ENCODE results near the gene LRRN2. TPM values are rescaled to one million over a fixed set of nuclear protein-coding genes. Genes with fewer than 3 reads are reported as not detected.
"Not testable (repeated sequence)": the region's sequence is repeated elsewhere in the genome, so short reads cannot be mapped to it uniquely, and the experiment has no call there.

Gene LRRN2
- total RNA-seq, 2 experiments from 2014 or later, result not detected

GRCh38 chr1:204645666-204646065 lies 39.9 kb downstream of the LRRN2 start:
- Mint-ChIP-seq H3K9me3 (no peaks in the 10 kb centered on the region), H3K27ac (no peak overlapping the region), H3K4me3 (no peak overlapping the region), H3K36me3 (ENCODE audit: low read depth) (no peaks in the 10 kb centered on the region), H3K27me3 (peaks cover 9% of the 10 kb centered on the region), H3K4me1 (peaks cover 5% of the 10 kb centered on the region)
- ChIA-PET POLR2A (no interaction called here), CTCF (no interaction called here)
- DNase-seq, result no peak

- Mint-ChIP-seq H3K27me3 (peaks cover 7% of the 10 kb centered on the region), H3K27ac (no peak overlapping the region), H3K9me3 (no peaks in the 10 kb centered on the region), H3K4me3 (no peak overlapping the region), H3K4me1 (peaks cover 5% of the 10 kb centered on the region), H3K36me3 (ENCODE audit: low read depth) (no peaks in the 10 kb centered on the region)
- ChIA-PET POLR2A (no interaction called here), CTCF (no interaction called here)
- no peak for DNase-seq
Measured at GRCh38 chr1:204645251-204645650, 40.3 kb downstream of the LRRN2 start.

GRCh38 chr1:204643503-204643902 lies 42.0 kb downstream of the LRRN2 start:
- no peak overlapping the region for H3K27ac Mint-ChIP-seq
- CTCF ChIA-PET, result interaction anchor here (1.2 kb wide), 1 partner anchor 148 kb away, joined by 3 read pairs; no protein-coding TSS in a partner anchor

GRCh38 chr1:204641936-204642335 lies 43.6 kb downstream of the LRRN2 start:
- Mint-ChIP-seq H3K36me3 (ENCODE audit: low read depth) (no peaks in the 10 kb centered on the region), H3K4me1 (no peaks in the 10 kb centered on the region), H3K27ac (no peak overlapping the region), H3K27me3 (peaks cover 7% of the 10 kb centered on the region), H3K9me3 (no peaks in the 10 kb centered on the region), H3K4me3 (no peak overlapping the region)
- no peak for DNase-seq
- ChIA-PET CTCF (interaction anchor here (1.2 to 1.5 kb wide), 3 partner anchors 27 to 165 kb away, joined by 3 to 5 read pairs (median 4); no protein-coding TSS in a partner anchor), POLR2A (interaction anchor here (0.9 kb wide), 1 partner anchor 33 kb away, joined by 3 read pairs; no protein-coding TSS in a partner anchor)

More at GRCh38 chr1:204643503-204643902, 42.0 kb downstream of the LRRN2 start:
- POLR2A ChIA-PET, result no interaction called here
- DNase-seq, result no peak
- H3K27me3 Mint-ChIP-seq, result peaks cover 7% of the 10 kb centered on the region
- H3K36me3 Mint-ChIP-seq (ENCODE audit: low read depth), result no peaks in the 10 kb centered on the region
- peaks cover 5% of the 10 kb centered on the region for H3K4me1 Mint-ChIP-seq
- H3K4me3 Mint-ChIP-seq, result no peak overlapping the region
- H3K9me3 Mint-ChIP-seq, result no peaks in the 10 kb centered on the region

GRCh38 chr1:204641455-204641854 lies 44.1 kb downstream of the LRRN2 start:
- no peak for DNase-seq
- Mint-ChIP-seq H3K27me3 (peaks cover 7% of the 10 kb centered on the region), H3K9me3 (no peaks in the 10 kb centered on the region), H3K36me3 (ENCODE audit: low read depth) (no peaks in the 10 kb centered on the region), H3K27ac (no peak overlapping the region), H3K4me1 (no peaks in the 10 kb centered on the region), H3K4me3 (no peak overlapping the region)
- ChIA-PET POLR2A (interaction anchor here (0.9 kb wide), 1 partner anchor 33 kb away, joined by 3 read pairs; no protein-coding TSS in a partner anchor), CTCF (interaction anchor here (1.5 to 1.7 kb wide), 2 partner anchors 27 to 166 kb away, joined by 4 to 6 read pairs; no protein-coding TSS in a partner anchor)

GRCh38 chr1:204640578-204640977 lies 45.0 kb downstream of the LRRN2 start:
- peaks cover 9% of the 10 kb centered on the region for H3K27me3 Mint-ChIP-seq
- H3K4me3 Mint-ChIP-seq, result no peak overlapping the region
- no peak for DNase-seq
- CTCF ChIA-PET, result interaction anchor here (1.7 kb wide), 1 partner anchor 167 kb away, joined by 6 read pairs; no protein-coding TSS in a partner anchor
- no peaks in the 10 kb centered on the region for H3K9me3 Mint-ChIP-seq
- H3K36me3 Mint-ChIP-seq (ENCODE audit: low read depth), result no peaks in the 10 kb centered on the region
- H3K4me1 Mint-ChIP-seq, result no peaks in the 10 kb centered on the region
- POLR2A ChIA-PET, result no interaction called here
- H3K27ac Mint-ChIP-seq, result no peak overlapping the region

- H3K27me3 Mint-ChIP-seq, result peaks cover 4% of the 10 kb centered on the region
- ChIA-PET POLR2A (no interaction called here), CTCF (no interaction called here)
- H3K4me3 Mint-ChIP-seq, result no peak overlapping the region
- no peaks in the 10 kb centered on the region for H3K4me1 Mint-ChIP-seq
- no peak overlapping the region for H3K27ac Mint-ChIP-seq
- H3K36me3 Mint-ChIP-seq (ENCODE audit: low read depth), result no peaks in the 10 kb centered on the region
- H3K9me3 Mint-ChIP-seq, result no peaks in the 10 kb centered on the region
- DNase-seq, result no peak
Measured at GRCh38 chr1:204634260-204634910, 51.2 kb downstream of the LRRN2 start.

GRCh38 chr1:204633665-204634064 lies 51.9 kb downstream of the LRRN2 start:
- Mint-ChIP-seq H3K9me3 (no peaks in the 10 kb centered on the region), H3K27me3 (peaks cover 7% of the 10 kb centered on the region), H3K4me3 (no peak overlapping the region), H3K4me1 (no peaks in the 10 kb centered on the region), H3K36me3 (ENCODE audit: low read depth) (no peaks in the 10 kb centered on the region), H3K27ac (no peak overlapping the region)
- ChIA-PET CTCF (no interaction called here), POLR2A (no interaction called here)
- DNase-seq, result no peak

GRCh38 chr1:204630132-204630905 lies 55.2 kb downstream of the LRRN2 start:
- no peaks in the 10 kb centered on the region for H3K9me3 Mint-ChIP-seq
- POLR2A ChIA-PET, result no interaction called here
- peaks cover 3% of the 10 kb centered on the region for H3K27me3 Mint-ChIP-seq
- no peaks in the 10 kb centered on the region for H3K4me1 Mint-ChIP-seq
- DNase-seq, result no peak
- H3K36me3 Mint-ChIP-seq (ENCODE audit: low read depth), result no peaks in the 10 kb centered on the region
- no peak overlapping the region for H3K27ac Mint-ChIP-seq
- CTCF ChIA-PET, result no interaction called here
- H3K4me3 Mint-ChIP-seq, result no peak overlapping the region

- H3K36me3 Mint-ChIP-seq (ENCODE audit: low read depth); H3K27ac Mint-ChIP-seq; H3K4me3 Mint-ChIP-seq; DNase-seq; POLR2A ChIA-PET; H3K9me3 Mint-ChIP-seq; H3K27me3 Mint-ChIP-seq; H3K4me1 Mint-ChIP-seq: not testable (repeated sequence)
- CTCF ChIA-PET, result interaction anchor here (1.6 kb wide), 1 partner anchor 14 kb away, joined by 3 read pairs; no protein-coding TSS in a partner anchor
Measured at GRCh38 chr1:204629459-204629858, 56.1 kb downstream of the LRRN2 start.

- Mint-ChIP-seq H3K27me3 (peaks cover 3% of the 10 kb centered on the region), H3K4me3 (no peak overlapping the region), H3K4me1 (no peaks in the 10 kb centered on the region), H3K36me3 (ENCODE audit: low read depth) (no peaks in the 10 kb centered on the region), H3K27ac (no peak overlapping the region), H3K9me3 (no peaks in the 10 kb centered on the region)
- ChIA-PET CTCF (interaction anchor here (1.6 kb wide), 1 partner anchor 13 kb away, joined by 3 read pairs; no protein-coding TSS in a partner anchor), POLR2A (no interaction called here)
- DNase-seq, result no peak
Measured at GRCh38 chr1:204628868-204629267, 56.7 kb downstream of the LRRN2 start.

GRCh38 chr1:204627436-204627835 lies 58.1 kb downstream of the LRRN2 start:
- no peaks in the 10 kb centered on the region for H3K4me1 Mint-ChIP-seq
- H3K27me3 Mint-ChIP-seq, result peaks cover 3% of the 10 kb centered on the region
- ChIA-PET POLR2A (no interaction called here), CTCF (interaction anchor here (1.8 kb wide), 1 partner anchor 180 kb away, joined by 5 read pairs; no protein-coding TSS in a partner anchor)
- no peaks in the 10 kb centered on the region for H3K9me3 Mint-ChIP-seq
- no peaks in the 10 kb centered on the region for H3K36me3 Mint-ChIP-seq (ENCODE audit: low read depth)
- H3K4me3 Mint-ChIP-seq, result no peak overlapping the region
- no peak overlapping the region for H3K27ac Mint-ChIP-seq
- DNase-seq, result no peak

- ChIA-PET POLR2A (no interaction called here), CTCF (interaction anchor here (1.8 kb wide), 1 partner anchor 181 kb away, joined by 5 read pairs; no protein-coding TSS in a partner anchor)
- no peaks in the 10 kb centered on the region for H3K9me3 Mint-ChIP-seq
- no peak overlapping the region for H3K27ac Mint-ChIP-seq
- H3K36me3 Mint-ChIP-seq (ENCODE audit: low read depth), result no peaks in the 10 kb centered on the region
- H3K27me3 Mint-ChIP-seq, result peaks cover 3% of the 10 kb centered on the region
- H3K4me3 Mint-ChIP-seq, result no peak overlapping the region
- H3K4me1 Mint-ChIP-seq, result no peaks in the 10 kb centered on the region
- no peak for DNase-seq
Measured at GRCh38 chr1:204626381-204626780, 59.2 kb downstream of the LRRN2 start.

All from activated CD4-positive, alpha-beta T cell treated with anti-CD3 and anti-CD28 coated beads, Interleukin-2, amount 10 ng/mL, durations not matched to agents 7 days and 5 days (primary cell).